Esophagus squamous epithelium (tissue), 5 donors: ENCODE results near the gene HSD17B13. TPM values are rescaled to one million over a fixed set of nuclear protein-coding genes. Genes with fewer than 3 reads are reported as not detected.
"Not testable (repeated sequence)": the region's sequence is repeated elsewhere in the genome, so short reads cannot be mapped to it uniquely, and the experiment has no call there.

Experiments
- DNase-seq: peaks from one replicate; lab custom pipeline; 2025; lab: John Stamatoyannopoulos, UW
- H3K27ac ChIP-seq, 4 donors: fragments of 200-600 bp; sonication (generic); one replicate each; pipeline ENCODE4 v1.5.1; 2016 to 2019; ENCODE audit warnings: mild to moderate bottlenecking in 1 of 4
- H3K27me3 ChIP-seq, 4 donors: fragments of 200-600 bp; sonication (generic); 1 replicate in 3 of 4; 2 replicates in 1 of 4; pipeline versions ENCODE4 v1.5.1 to v1.6.0; 2017 to 2021; ENCODE audit warnings: antibody characterized with exemption in 1 of 4
- H3K36me3 ChIP-seq, 3 donors: fragments of 200-600 bp; sonication (generic); one replicate each; pipeline ENCODE4 v1.5.1; 2016 to 2019
- H3K4me1 ChIP-seq, 3 donors: fragments of 200-600 bp; sonication (generic); one replicate each; pipeline ENCODE4 v1.5.1; 2017 to 2019
- H3K4me3 ChIP-seq, 4 donors: fragments of 200-600 bp; sonication (generic); 1 replicate in 3 of 4; 2 replicates in 1 of 4; pipeline ENCODE4 v1.5.1; 2016 to 2019; ENCODE audit warnings: mild to moderate bottlenecking in 2 of 4, moderate library complexity in 1 of 4
- H3K9me3 ChIP-seq, 3 donors: fragments of 200-600 bp; sonication (generic); one replicate each; pipeline ENCODE4 v1.5.1; 2016 to 2019
- CTCF ChIP-seq, 6 experiments: fragments of 450-650 bp in 4 of 6; fragments of 200-600 bp in 2 of 6; sonication (generic) in 2 of 6; IDR thresholded peaks; one replicate each; pipeline ENCODE4 v1.5.1; 2016 to 2019; ENCODE audit warnings: antibody characterized with exemption in 6 of 6, mild to moderate bottlenecking in 4 of 6, moderate library complexity in 4 of 6
- POLR2A ChIP-seq, 4 donors: fragments of 450-650 bp; IDR thresholded peaks; one replicate each; pipeline ENCODE4 v1.6.1; 2017; ENCODE audit warnings: antibody characterized with exemption in 4 of 4, mild to moderate bottlenecking in 4 of 4, moderate library complexity in 3 of 4
- WGBS, 2 donors: methylation state at CpG; one replicate each; pipeline ENCODE4 v1.1.5; 2018; 5-methylcytosine and 5-hydroxymethylcytosine counted together
- intact Hi-C: fragments of 100-400 bp; cut with DNase I; formaldehyde crosslinking; loops from one replicate; pipeline ENCODE4 v1.15.0; 2022
- total RNA-seq, 4 donors: library from RNA; depleted of rRNA; stranded (reverse); fragments of >200 nt; gene quantifications; one replicate each; pipeline ENCODE4 v1.1.0, GENCODE V29; 2016
- donor health status: DM: yes; HTN: yes; CAD: no.

Gene HSD17B13
- total RNA-seq, 4 donors from 2014 or later: not detected

- TF ChIP-seq POLR2A (IDR thresholded peaks at IDR 0.05) (no peak), CTCF (IDR thresholded peaks at IDR 0.05) (no peak)
- WGBS, 2 donors: 56 to 62% methylated on average over 1 of the region's 1 CpG
- H3K4me3 ChIP-seq: no peak overlapping the region
- no peaks in the 10 kb centered on the region for H3K27me3 ChIP-seq
- H3K36me3 ChIP-seq: no peaks in the 10 kb centered on the region
- intact Hi-C loops: no loop called here
- no peak for DNase-seq
- H3K27ac ChIP-seq: no peak overlapping the region
- H3K9me3 ChIP-seq: no peaks in the 10 kb centered on the region
- no peaks in the 10 kb centered on the region for H3K4me1 ChIP-seq
Observed at GRCh38 chr4:87317527-87317926, 5.2 kb downstream of the HSD17B13 start.

- Histone ChIP-seq H3K4me1 (no peaks in the 10 kb centered on the region), H3K27me3 (no peaks in the 10 kb centered on the region), H3K27ac (no peak overlapping the region), H3K36me3 (no peaks in the 10 kb centered on the region), H3K4me3 (no peak overlapping the region), H3K9me3 (no peaks in the 10 kb centered on the region)
- WGBS, 2 donors: 70 to 73% methylated on average over 3 of the region's 3 CpGs
- no peak for TF ChIP-seq CTCF (IDR thresholded peaks at IDR 0.05)
- TF ChIP-seq POLR2A (IDR thresholded peaks at IDR 0.05): no peak
- DNase-seq: no peak
- intact Hi-C loops: no loop called here
Observed at GRCh38 chr4:87316961-87317360, 5.7 kb downstream of the HSD17B13 start.

GRCh38 chr4:87315000-87315399 lies 7.7 kb downstream of the HSD17B13 start:
- H3K4me3 ChIP-seq, H3K27ac ChIP-seq, H3K27me3 ChIP-seq, H3K4me1 ChIP-seq, DNase-seq, intact Hi-C loops, H3K36me3 ChIP-seq, H3K9me3 ChIP-seq: not testable (repeated sequence)
- WGBS, 2 donors: 53 to 70% methylated on average over 4 of the region's 4 CpGs

GRCh38 chr4:87313756-87314155 lies 8.9 kb downstream of the HSD17B13 start:
- Histone ChIP-seq H3K9me3 (no peaks in the 10 kb centered on the region), H3K4me1 (no peaks in the 10 kb centered on the region), H3K27me3 (no peaks in the 10 kb centered on the region), H3K4me3 (no peak overlapping the region), H3K36me3 (no peaks in the 10 kb centered on the region), H3K27ac (no peak overlapping the region)
- no peak for DNase-seq
- intact Hi-C loops: no loop called here
- no peak for TF ChIP-seq POLR2A (IDR thresholded peaks at IDR 0.05)
- TF ChIP-seq CTCF (IDR thresholded peaks at IDR 0.05): no peak
- 87 to 88% methylated on average over 2 to 3 of the region's 3 CpGs for WGBS, 2 donors

GRCh38 chr4:87311684-87312083 lies 11.0 kb downstream of the HSD17B13 start:
- Histone ChIP-seq H3K4me1 (no peaks in the 10 kb centered on the region), H3K9me3 (no peaks in the 10 kb centered on the region), H3K27me3 (no peaks in the 10 kb centered on the region), H3K4me3 (no peak overlapping the region), H3K27ac (no peak overlapping the region), H3K36me3 (no peaks in the 10 kb centered on the region)
- no peak for DNase-seq
- intact Hi-C loops: no loop called here
- WGBS, 2 donors: 94 to 95% methylated on average over 3 of the region's 3 CpGs
- TF ChIP-seq POLR2A (IDR thresholded peaks at IDR 0.05) (no peak), CTCF (IDR thresholded peaks at IDR 0.05) (no peak)

- no peak for TF ChIP-seq POLR2A (IDR thresholded peaks at IDR 0.05)
- TF ChIP-seq CTCF (IDR thresholded peaks at IDR 0.05): no peak
- 75 to 82% methylated on average over 4 of the region's 4 CpGs for WGBS, 2 donors
- no peak overlapping the region for H3K27ac ChIP-seq
- no peaks in the 10 kb centered on the region for H3K9me3 ChIP-seq
- no peaks in the 10 kb centered on the region for H3K27me3 ChIP-seq
- no peaks in the 10 kb centered on the region for H3K4me1 ChIP-seq
- H3K4me3 ChIP-seq: no peak overlapping the region
- DNase-seq: no peak
- intact Hi-C loops: no loop called here
- no peaks in the 10 kb centered on the region for H3K36me3 ChIP-seq
Observed at GRCh38 chr4:87310691-87311335, 11.9 kb downstream of the HSD17B13 start.
